Left lung (tissue), 10 donors: Measurements from ENCODE around the gene COX7C. TPM values are rescaled to one million over a fixed set of nuclear protein-coding genes. Genes with fewer than 3 reads are reported as not detected.

Experiments
- ATAC-seq: fragments of 200-7000 bp; cut with Tn5 transposase; one replicate; pipeline ENCODE4 v1.9.1; 2020; ENCODE audit warnings: moderate library complexity
- DNase-seq, 4 donors: peaks; one replicate each; pipeline ENCODE4 v3.0.0-alpha.2; 2013 to 2020
- H3K27ac ChIP-seq, 2 donors: fragments of 200-600 bp; sonication (generic) in 1 of 2; one replicate each; pipeline versions ENCODE4 v1.5.0 to v1.8.0; 2020 to 2021
- H3K27me3 ChIP-seq, 2 donors: fragments of 200-600 bp; sonication (generic) in 1 of 2; one replicate each; pipeline versions ENCODE4 v1.5.0 to v1.8.0; 2020 to 2021
- H3K36me3 ChIP-seq, 2 donors: fragments of 200-600 bp; sonication (generic) in 1 of 2; one replicate each; pipeline versions ENCODE4 v1.5.0 to v1.8.0; 2020 to 2021
- H3K4me1 ChIP-seq, 2 donors: fragments of 200-600 bp; one replicate each; pipeline ENCODE4 v1.8.0; 2021
- H3K4me3 ChIP-seq, 2 donors: fragments of 200-600 bp; sonication (generic) in 1 of 2; one replicate each; pipeline versions ENCODE4 v1.5.0 to v1.8.0; 2020 to 2021; ENCODE audit warnings: mild to moderate bottlenecking in 1 of 2
- H3K9me3 ChIP-seq, 2 donors: fragments of 200-600 bp; sonication (generic) in 1 of 2; one replicate each; pipeline versions ENCODE4 v1.5.0 to v1.8.0; 2020 to 2021
- intact Hi-C, 2 donors: fragments of 100-400 bp; cut with DNase I; formaldehyde crosslinking; loops; one replicate each; pipeline versions ENCODE4 v1.11.2 to v1.14.2; 2022
- polyA plus RNA-seq, 6 donors: library from polyadenylated mRNA; unstranded; fragments of 120-200 nt; gene quantifications; one replicate each; pipeline ENCODE4 v1.2.1, GENCODE V29; 2013; ENCODE audit not compliant: insufficient read length in 6 of 6
- total RNA-seq, 2 donors: library from RNA; stranded (reverse); fragmentation: NEBNext Ultra II Directional; extraction: Animal tissue kit (Norgen Biotek cat#: 25700); gene quantifications; one replicate each; pipeline ENCODE4 v1.2.1, GENCODE V29; 2021
- TF ChIP-seq, protein P1 (sequence below), 2 donors: fragments of 200-600 bp; sonication (generic) in 1 of 2; IDR thresholded peaks; one replicate each; pipeline versions ENCODE4 v1.5.0 to v1.8.0; 2021; ENCODE audit warnings: antibody characterized with exemption in 2 of 2
- donor health status: DM: no; HTN: yes; CAD: no.
- donor health status: DM: no; HTN: no; CAD: no.

Gene COX7C
- total and polyA plus RNA-seq, 8 donors = 399 to 846 (median 796) TPM

DNA sequence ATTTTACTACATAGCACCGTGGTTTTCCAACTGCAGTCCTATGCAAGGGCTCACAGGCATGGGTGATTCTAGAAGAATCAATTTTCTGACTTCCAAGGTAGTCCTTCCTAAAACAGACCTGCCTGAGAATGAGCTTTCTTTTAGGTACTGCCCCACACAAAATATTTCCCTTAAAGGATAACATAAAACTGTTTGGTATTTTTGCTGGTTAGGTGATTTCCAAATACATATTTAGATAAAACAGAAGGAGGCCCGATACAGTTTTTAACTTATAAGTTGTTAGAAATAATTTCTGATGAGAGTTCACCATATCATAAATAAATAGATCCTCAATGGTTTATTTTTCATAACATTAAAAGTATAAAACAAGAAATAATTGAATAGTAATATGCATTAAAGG, 46.4 kb downstream of the COX7C start:
- ATAC-seq = no peak
- H3K36me3 ChIP-seq = no peaks in the 10 kb centered on the region
- intact Hi-C loops = no loop called here

DNA sequence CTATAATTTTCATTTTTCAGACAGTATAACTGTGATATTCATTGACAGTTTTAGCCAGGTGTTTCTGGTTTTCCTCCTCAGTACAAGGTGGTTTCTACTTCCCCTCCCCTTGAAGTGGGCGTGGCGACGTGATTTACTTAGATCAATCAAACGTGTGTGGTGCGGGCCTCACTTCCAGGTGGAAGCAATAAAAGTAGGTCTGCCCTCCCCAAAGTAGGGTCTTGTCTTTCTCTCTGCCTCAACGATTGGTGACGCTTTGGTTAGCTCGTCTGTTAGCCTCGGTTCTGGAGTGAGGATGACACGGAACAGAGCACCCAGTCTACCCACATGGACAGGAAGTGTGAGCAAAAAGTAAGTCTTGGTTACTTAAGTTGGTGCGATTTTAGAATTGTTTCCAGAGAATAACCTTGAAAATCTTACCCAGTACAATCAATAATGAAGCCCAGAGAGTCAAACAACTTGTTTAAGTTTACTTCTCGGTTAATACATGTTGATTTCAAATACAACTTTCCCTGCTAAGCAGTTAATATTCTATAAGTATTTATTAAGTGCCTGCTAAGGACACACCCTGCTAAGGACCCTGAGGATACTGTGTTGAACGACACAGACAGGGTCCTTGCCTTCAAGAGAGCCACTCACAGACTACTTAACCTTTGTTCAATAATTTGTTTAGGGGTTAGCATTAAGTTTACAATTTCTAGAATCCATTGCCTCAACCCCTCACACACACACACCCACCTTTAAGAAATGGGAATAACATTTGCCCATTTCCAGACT, 48.4 kb downstream of the COX7C start:
- DNase-seq = peak in 1 of 4 donors; percentile 30
- H3K4me3 ChIP-seq = no peak overlapping the region
- no peaks in the 10 kb centered on the region for H3K27me3 ChIP-seq
- H3K27ac ChIP-seq = no peak overlapping the region
- H3K4me1 ChIP-seq = no peaks in the 10 kb centered on the region
- no peak for ATAC-seq
- TF ChIP-seq, protein P1, sequence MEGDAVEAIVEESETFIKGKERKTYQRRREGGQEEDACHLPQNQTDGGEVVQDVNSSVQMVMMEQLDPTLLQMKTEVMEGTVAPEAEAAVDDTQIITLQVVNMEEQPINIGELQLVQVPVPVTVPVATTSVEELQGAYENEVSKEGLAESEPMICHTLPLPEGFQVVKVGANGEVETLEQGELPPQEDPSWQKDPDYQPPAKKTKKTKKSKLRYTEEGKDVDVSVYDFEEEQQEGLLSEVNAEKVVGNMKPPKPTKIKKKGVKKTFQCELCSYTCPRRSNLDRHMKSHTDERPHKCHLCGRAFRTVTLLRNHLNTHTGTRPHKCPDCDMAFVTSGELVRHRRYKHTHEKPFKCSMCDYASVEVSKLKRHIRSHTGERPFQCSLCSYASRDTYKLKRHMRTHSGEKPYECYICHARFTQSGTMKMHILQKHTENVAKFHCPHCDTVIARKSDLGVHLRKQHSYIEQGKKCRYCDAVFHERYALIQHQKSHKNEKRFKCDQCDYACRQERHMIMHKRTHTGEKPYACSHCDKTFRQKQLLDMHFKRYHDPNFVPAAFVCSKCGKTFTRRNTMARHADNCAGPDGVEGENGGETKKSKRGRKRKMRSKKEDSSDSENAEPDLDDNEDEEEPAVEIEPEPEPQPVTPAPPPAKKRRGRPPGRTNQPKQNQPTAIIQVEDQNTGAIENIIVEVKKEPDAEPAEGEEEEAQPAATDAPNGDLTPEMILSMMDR (IDR thresholded peaks at IDR 0.05) = no peak
- intact Hi-C loops = no loop called here
- H3K9me3 ChIP-seq = no peaks in the 10 kb centered on the region
- no peaks in the 10 kb centered on the region for H3K36me3 ChIP-seq

More for the DNA sequence above, 46.4 kb downstream of the COX7C start:
- DNase-seq = no peak
- Histone ChIP-seq H3K27ac (no peak overlapping the region), H3K9me3 (no peaks in the 10 kb centered on the region), H3K4me1 (no peaks in the 10 kb centered on the region), H3K4me3 (no peak overlapping the region), H3K27me3 (no peaks in the 10 kb centered on the region)
- TF ChIP-seq, protein P1 (IDR thresholded peaks at IDR 0.05) = no peak

DNA sequence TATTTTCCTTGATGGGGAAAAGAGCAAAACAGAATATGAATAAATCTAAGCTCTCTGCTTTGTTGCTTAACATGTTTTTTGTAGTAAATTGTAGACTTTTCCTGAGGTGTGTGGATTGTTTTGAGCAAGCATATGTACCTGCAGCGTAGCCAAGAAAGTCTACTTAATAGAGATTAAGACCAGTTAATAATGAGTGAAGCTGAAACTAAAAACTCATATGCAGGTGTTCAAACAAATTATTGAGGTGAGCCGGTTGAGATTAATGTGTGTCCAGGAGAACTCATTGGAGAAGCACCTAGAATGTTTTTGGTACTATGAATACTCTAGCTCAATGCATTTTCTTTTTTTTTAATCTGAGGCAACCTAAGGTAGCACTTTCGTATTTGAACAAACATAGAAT, 49.2 kb downstream of the COX7C start:
- H3K27ac ChIP-seq = no peak overlapping the region
- no peak overlapping the region for H3K4me3 ChIP-seq
- no peaks in the 10 kb centered on the region for H3K9me3 ChIP-seq
- H3K4me1 ChIP-seq = no peaks in the 10 kb centered on the region
- TF ChIP-seq, protein P1 (IDR thresholded peaks at IDR 0.05) = no peak
- DNase-seq = no peak
- intact Hi-C loops = no loop called here
- H3K36me3 ChIP-seq = no peaks in the 10 kb centered on the region
- ATAC-seq = no peak
- no peaks in the 10 kb centered on the region for H3K27me3 ChIP-seq
